HepG2 (cell line): ENCODE data around the gene PCNX1. TPM values are rescaled to one million over a fixed set of nuclear protein-coding genes. Genes with fewer than 3 reads are reported as not detected.
"Not testable (repeated sequence)": the region's sequence is repeated elsewhere in the genome, so short reads cannot be mapped to it uniquely, and the experiment has no call there.

Experiments used
- ATAC-seq: fragments of 200-7000 bp; cut with Tn5 transposase; 3 replicates; pipeline ENCODE4 v1.9.1; 2020; ENCODE audit warnings: mild to moderate bottlenecking, moderate library complexity
- BruUV-seq: library from RNA; stranded (reverse); fragments of 400-500 nt; replicated peaks from 2 replicates; lab custom pipeline; 2021; lab: Mats Ljungman, UMichigan
- CTCF ChIA-PET: fragments of 300-600 bp; formaldehyde crosslinking; extraction: SDS; loops from one replicate; lab custom pipeline; 2021; ENCODE audit warnings: low total read pairs, inconsistent platforms, low intra/inter-chr PET ratio; lab: Yijun Ruan, JAX
- POLR2A ChIA-PET: fragments of 350-600 bp; sonication (Branson Sonifier 250); formaldehyde crosslinking; loops from one replicate; lab custom pipeline; 2020; ENCODE audit warnings: antibody characterized with exemption, inconsistent platforms; lab: Yijun Ruan, JAX
- DNase-seq: peaks from one replicate; pipeline ENCODE4 v3.0.0-alpha.2; 2015; ENCODE audit warnings: low spot score
- FAIRE-seq: peaks from 3 replicates; lab custom pipeline; 2011; peaks lifted over from hg19 to GRCh38; lab: Jason Lieb, UNC
- H2AFZ ChIP-seq: one replicate; pipeline ENCODE4 v1.6.1; 2011; ENCODE audit warnings: low read length, inconsistent platforms
- H3K27ac ChIP-seq: fragments of 300-600 bp; 3 replicates; pipeline ENCODE4 v1.8.0; 2011; ENCODE audit warnings: mixed run types, mild to moderate bottlenecking, mixed read lengths, low read length, inconsistent platforms; ENCODE audit not compliant: insufficient read depth; ENCODE audit errors: extremely low read length
- H3K27me3 ChIP-seq, 2 experiments: fragments of 200-600 bp in 1 of 2; 2 replicates in 1 of 2; 3 replicates in 1 of 2; pipeline versions ENCODE4 v1.6.0 to v1.8.0; 2011; ENCODE audit warnings: low read length in 2 of 2, mild to moderate bottlenecking in 2 of 2, moderate library complexity in 2 of 2, inconsistent platforms in 1 of 2; ENCODE audit not compliant: insufficient read depth in 2 of 2, control insufficient read depth in 1 of 2
- H3K36me3 ChIP-seq, 2 experiments: fragments of 200-600 bp in 1 of 2; replicated peaks in 1 of 2; 2 replicates in 1 of 2; 3 replicates in 1 of 2; pipeline versions ENCODE4 v1.5.1 to v1.8.0; 2011; ENCODE audit warnings: low read length in 2 of 2, inconsistent platforms in 1 of 2; ENCODE audit not compliant: insufficient read depth in 2 of 2, control insufficient read depth in 1 of 2
- H3K4me1 ChIP-seq: 2 replicates; pipeline ENCODE4 v1.5.1; 2012; ENCODE audit warnings: low read length, inconsistent platforms; ENCODE audit not compliant: insufficient read depth
- H3K4me2 ChIP-seq: 2 replicates; pipeline ENCODE4 v1.6.0; 2011; ENCODE audit warnings: low read depth, low read length, inconsistent platforms
- H3K4me3 ChIP-seq, 3 experiments: fragments of 200-600 bp in 1 of 3; sonication (generic), shearing (Covaris generic) in 1 of 3; replicated peaks in 1 of 3; 2 replicates each; pipeline ENCODE4 v1.5.1; 2011 to 2016; ENCODE audit warnings: low read length in 3 of 3, inconsistent platforms in 2 of 3, low read depth in 2 of 3, mild to moderate bottlenecking in 2 of 3, control low read depth in 1 of 3, mixed read lengths in 1 of 3; ENCODE audit not compliant: insufficient read depth in 1 of 3
- H3K79me2 ChIP-seq: one replicate; pipeline ENCODE4 v1.6.1; 2011; ENCODE audit warnings: low read length, inconsistent platforms; ENCODE audit not compliant: insufficient read depth
- H3K9ac ChIP-seq: 2 replicates; pipeline ENCODE4 v1.6.0; 2011; ENCODE audit warnings: mild to moderate bottlenecking, low read depth, low read length, inconsistent platforms; ENCODE audit not compliant: insufficient read depth
- H3K9me3 ChIP-seq: 2 replicates; pipeline ENCODE4 v1.5.1; 2012; ENCODE audit warnings: mild to moderate bottlenecking, low read length
- H4K20me1 ChIP-seq: 2 replicates; pipeline ENCODE4 v1.6.0; 2011; ENCODE audit warnings: inconsistent platforms, mild to moderate bottlenecking, low read length, moderate library complexity; ENCODE audit not compliant: insufficient read depth
- CSRNP1 ChIP-seq: sonication (generic); formaldehyde crosslinking; IDR thresholded peaks from 2 replicates; pipeline ENCODE4 v1.8.1; 2023; ENCODE audit warnings: mild to moderate bottlenecking, missing genetic modification reagents
- HDAC6 ChIP-seq: fragments of 200-600 bp; sonication (generic); IDR thresholded peaks from 2 replicates; pipeline ENCODE4 v1.7.0; 2017; ENCODE audit warnings: mild to moderate bottlenecking, antibody characterized with exemption, low read length, low read depth
- HNF4A ChIP-seq: sonication (generic); formaldehyde crosslinking; IDR thresholded peaks from 2 replicates; pipeline ENCODE4 v1.4.0; 2020; ENCODE audit warnings: missing genetic modification reagents
- MED13 ChIP-seq: sonication (generic); formaldehyde crosslinking; IDR thresholded peaks from 2 replicates; pipeline ENCODE4 v1.5.0; 2020; ENCODE audit warnings: missing genetic modification reagents
- RFXAP ChIP-seq: sonication (generic); formaldehyde crosslinking; IDR thresholded peaks from 2 replicates; pipeline ENCODE4 v1.4.0; 2020; ENCODE audit warnings: missing genetic modification reagents, borderline replicate concordance
- STAT6 ChIP-seq: sonication (generic); formaldehyde crosslinking; IDR thresholded peaks from 2 replicates; pipeline ENCODE4 v1.4.0; 2020; ENCODE audit warnings: missing genetic modification reagents, mild to moderate bottlenecking, borderline replicate concordance
- ZNF891 ChIP-seq: sonication (generic); formaldehyde crosslinking; IDR thresholded peaks from 2 replicates; pipeline ENCODE4 v1.5.0; 2020; ENCODE audit warnings: mild to moderate bottlenecking, missing genetic modification reagents
- WGBS: methylation state at CpG from one replicate; pipeline ENCODE4 v1.1.6; 2017; ENCODE audit warnings: low lambda C conversion rate; 5-methylcytosine and 5-hydroxymethylcytosine counted together
- in situ Hi-C: cut with HindIII; loops from 2 replicates; pipeline ENCODE4 v1.10.0; 2017; ENCODE audit warnings: low pct_unique_long_range_greater_than_20kb; ENCODE audit not compliant: extremely low pct_ligation_motif_present
- intact Hi-C: fragments of 100-400 bp; cut with micrococcal nuclease; formaldehyde crosslinking; loops from one replicate; pipeline ENCODE4 v1.10.0; 2022; ENCODE audit not compliant: unreplicated experiment
- polyA plus RNA-seq, 8 experiments: library from polyadenylated mRNA; depleted of rRNA in 3 of 8; stranded (reverse) in 7 of 8; unstranded in 1 of 8; fragments of >200 nt; fragmentation: Illumina TruSeq in 4 of 8; extraction: Trizol in 4 of 8; gene quantifications; 2 replicates each; pipeline versions ENCODE4 v1.2.1 to v1.2.3, GENCODE V29; 2011 to 2016; ENCODE audit warnings: low read depth in 4 of 8, missing spikeins in 1 of 8, mixed read lengths in 1 of 8; ENCODE audit not compliant: insufficient read depth in 1 of 8
- total RNA-seq, 5 experiments: library from RNA; depleted of rRNA; stranded (reverse); fragments of >200 nt; fragmentation: Illumina TruSeq; extraction: Trizol; gene quantifications; 2 replicates each; pipeline ENCODE4 v1.2.3, GENCODE V29; 2016; ENCODE audit warnings: low read depth in 1 of 5
- TF ChIP-seq, protein P1 (sequence below): sonication (generic); formaldehyde crosslinking; IDR thresholded peaks from 2 replicates; pipeline ENCODE4 v1.8.0; 2022; ENCODE audit warnings: missing genetic modification reagents, mild to moderate bottlenecking, moderate library complexity, borderline replicate concordance

The PCNX1 gene
- total and polyA plus RNA-seq, 2 of the 13 experiments (the other 11 are each of a cell fraction or from before 2014, with no cell fraction given): 24.9 to 30.3 TPM

DNA sequence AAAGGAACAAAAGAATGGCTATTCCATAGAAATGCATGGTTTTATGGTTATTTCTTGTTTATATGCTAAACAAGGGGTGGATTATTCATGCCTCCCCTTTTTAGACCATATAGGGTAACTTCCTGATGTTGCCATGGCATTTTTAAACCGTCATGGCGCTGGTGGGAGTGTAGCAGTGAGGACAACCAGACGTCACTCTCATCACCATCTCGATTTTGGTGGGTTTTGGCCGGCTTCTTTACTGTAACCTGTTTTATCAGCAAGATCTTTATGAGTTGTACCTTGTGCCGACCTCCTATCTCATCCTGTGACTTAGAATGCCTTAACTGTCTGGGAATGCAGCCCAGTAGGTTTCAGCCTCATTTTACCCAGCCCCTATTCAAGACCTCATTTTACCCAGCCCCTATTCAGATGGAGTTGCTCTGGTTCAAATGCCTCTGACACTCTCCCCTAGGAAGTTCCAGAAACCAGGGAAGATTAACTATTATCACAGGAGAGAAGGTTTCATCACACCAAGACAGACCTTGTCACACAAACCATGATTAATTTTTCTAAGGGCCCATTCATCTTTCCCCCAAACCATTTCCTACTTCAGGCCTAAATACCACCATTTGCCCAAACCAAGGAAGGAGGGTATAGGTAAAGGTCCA lies 31.3 kb upstream of the PCNX1 start:
- BruUV-seq, intact Hi-C loops, H3K36me3 ChIP-seq, H3K9me3 ChIP-seq, POLR2A ChIA-PET, ATAC-seq, H3K4me2 ChIP-seq, FAIRE-seq, H2AFZ ChIP-seq, H3K79me2 ChIP-seq, H4K20me1 ChIP-seq, CTCF ChIA-PET, H3K27me3 ChIP-seq, H3K4me3 ChIP-seq, H3K27ac ChIP-seq, H3K9ac ChIP-seq, in situ Hi-C loops, DNase-seq: not testable (repeated sequence)
- H3K4me1 ChIP-seq: peaks cover 11% of the 10 kb centered on the region
- WGBS: 23% methylated on average over 6 of the region's 6 CpGs

GRCh38 chr14:70879448-70879847 lies 27.8 kb upstream of the PCNX1 start:
- in situ Hi-C loops: no loop called here
- FAIRE-seq: no peak
- intact Hi-C loops: no loop called here
- no peak for TF ChIP-seq CSRNP1 (CRISPR knock-in tag)
- TF ChIP-seq, protein P1, sequence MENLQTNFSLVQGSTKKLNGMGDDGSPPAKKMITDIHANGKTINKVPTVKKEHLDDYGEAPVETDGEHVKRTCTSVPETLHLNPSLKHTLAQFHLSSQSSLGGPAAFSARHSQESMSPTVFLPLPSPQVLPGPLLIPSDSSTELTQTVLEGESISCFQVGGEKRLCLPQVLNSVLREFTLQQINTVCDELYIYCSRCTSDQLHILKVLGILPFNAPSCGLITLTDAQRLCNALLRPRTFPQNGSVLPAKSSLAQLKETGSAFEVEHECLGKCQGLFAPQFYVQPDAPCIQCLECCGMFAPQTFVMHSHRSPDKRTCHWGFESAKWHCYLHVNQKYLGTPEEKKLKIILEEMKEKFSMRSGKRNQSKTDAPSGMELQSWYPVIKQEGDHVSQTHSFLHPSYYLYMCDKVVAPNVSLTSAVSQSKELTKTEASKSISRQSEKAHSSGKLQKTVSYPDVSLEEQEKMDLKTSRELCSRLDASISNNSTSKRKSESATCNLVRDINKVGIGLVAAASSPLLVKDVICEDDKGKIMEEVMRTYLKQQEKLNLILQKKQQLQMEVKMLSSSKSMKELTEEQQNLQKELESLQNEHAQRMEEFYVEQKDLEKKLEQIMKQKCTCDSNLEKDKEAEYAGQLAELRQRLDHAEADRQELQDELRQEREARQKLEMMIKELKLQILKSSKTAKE (CRISPR knock-in tag): no peak
- no peak for TF ChIP-seq HNF4A (CRISPR knock-in tag)
- no peak for TF ChIP-seq HDAC6
- TF ChIP-seq MED13 (CRISPR knock-in tag): no peak
- no peak for TF ChIP-seq STAT6 (CRISPR knock-in tag)
- TF ChIP-seq ZNF891 (CRISPR knock-in tag): no peak
- TF ChIP-seq RFXAP (CRISPR knock-in tag): no peak

More at GRCh38 chr14:70879448-70879847, 27.8 kb upstream of the PCNX1 start:
- Histone ChIP-seq H3K9ac (no peak overlapping the region), H3K4me1 (no peaks in the 10 kb centered on the region), H3K27me3 (0 out of 5 replicates have a peak, but pooled peaks cover 0 to 3% of the 10 kb centered on the region in 2 experiments), H3K27ac (no peak overlapping the region), H4K20me1 (no peaks in the 10 kb centered on the region), H3K4me2 (no peak overlapping the region), H2AFZ (no peak overlapping the region), H3K4me3 (no peak overlapping the region), H3K79me2 (no peaks in the 10 kb centered on the region), H3K9me3 (no peaks in the 10 kb centered on the region), H3K36me3 (no peaks in the 10 kb centered on the region)
- ATAC-seq (no peak), DNase-seq (no peak)
- WGBS: 0% methylated on average over 1 of the region's 1 CpG
- POLR2A ChIA-PET: no interaction called here
- CTCF ChIA-PET: no interaction called here
- BruUV-seq: no TSS peak
